HEK293 (cell line): Measurements from ENCODE around the gene LMO7.
A peak's percentile ranks its signal among the peaks of the same experiment; 100 is the strongest.

ENCODE experiments used
- ATF2 ChIP-seq: fragments of 450-650 bp; formaldehyde crosslinking; IDR thresholded peaks from 2 replicates; pipeline ENCODE4 v1.5.1; 2016; ENCODE audit warnings: missing biosample characterization, missing genetic modification characterization, low read depth
- ELK4 ChIP-seq: IDR thresholded peaks from 2 replicates; pipeline ENCODE4 v1.6.1; 2011; ENCODE audit warnings: mild to moderate bottlenecking, low read depth, low read length, borderline replicate concordance
- GFI1B ChIP-seq: fragments of 450-650 bp; formaldehyde crosslinking; IDR thresholded peaks from 2 replicates; pipeline ENCODE4 v1.5.1; 2016; ENCODE audit warnings: missing biosample characterization, missing genetic modification characterization
- GLI4 ChIP-seq: fragments of 450-650 bp; formaldehyde crosslinking; IDR thresholded peaks from 2 replicates; pipeline ENCODE4 v1.5.1; 2016; ENCODE audit warnings: missing biosample characterization, missing genetic modification characterization
- INSM2 ChIP-seq: fragments of 450-650 bp; formaldehyde crosslinking; IDR thresholded peaks from 2 replicates; pipeline ENCODE4 v1.5.1; 2016; ENCODE audit warnings: missing biosample characterization, missing genetic modification characterization
- KLF1 ChIP-seq: fragments of 450-650 bp; formaldehyde crosslinking; IDR thresholded peaks from 2 replicates; pipeline ENCODE4 v1.5.1; 2016; ENCODE audit warnings: missing biosample characterization, missing genetic modification characterization
- OSR2 ChIP-seq: fragments of 450-650 bp; formaldehyde crosslinking; IDR thresholded peaks from 2 replicates; pipeline ENCODE4 v1.5.1; 2016; ENCODE audit warnings: missing biosample characterization, missing genetic modification characterization
- REPIN1 ChIP-seq: fragments of 450-650 bp; formaldehyde crosslinking; IDR thresholded peaks from 2 replicates; pipeline ENCODE4 v1.5.1; 2017; ENCODE audit warnings: missing biosample characterization, missing genetic modification characterization, low read depth
- SP3 ChIP-seq: fragments of 450-650 bp; formaldehyde crosslinking; IDR thresholded peaks from 2 replicates; pipeline ENCODE4 v1.5.1; 2016; ENCODE audit warnings: missing biosample characterization, missing genetic modification characterization
- TCF7L2 ChIP-seq: IDR thresholded peaks from 2 replicates; pipeline ENCODE4 v1.6.1; 2011; ENCODE audit warnings: low read depth, mild to moderate bottlenecking, inconsistent platforms, low read length, moderate library complexity, borderline replicate concordance
- ZBTB1 ChIP-seq: fragments of 450-650 bp; formaldehyde crosslinking; IDR thresholded peaks from 2 replicates; pipeline ENCODE4 v1.5.1; 2016; ENCODE audit warnings: missing biosample characterization, missing genetic modification characterization
- ZBTB21 ChIP-seq: fragments of 450-650 bp; formaldehyde crosslinking; IDR thresholded peaks from 2 replicates; pipeline ENCODE4 v1.5.1; 2017; ENCODE audit warnings: missing biosample characterization, missing genetic modification characterization
- ZBTB6 ChIP-seq: fragments of 450-650 bp; formaldehyde crosslinking; IDR thresholded peaks from 2 replicates; pipeline ENCODE4 v1.5.1; 2017; ENCODE audit warnings: missing biosample characterization, missing genetic modification characterization
- ZBTB7A ChIP-seq: fragments of 450-650 bp; formaldehyde crosslinking; IDR thresholded peaks from 2 replicates; pipeline ENCODE4 v1.5.1; 2016; ENCODE audit warnings: low read depth, missing biosample characterization, missing genetic modification characterization
- ZBTB8A ChIP-seq: fragments of 450-650 bp; formaldehyde crosslinking; IDR thresholded peaks from 2 replicates; pipeline ENCODE4 v1.5.1; 2016; ENCODE audit warnings: missing biosample characterization, missing genetic modification characterization
- ZIC2 ChIP-seq: fragments of 450-650 bp; formaldehyde crosslinking; IDR thresholded peaks from 2 replicates; pipeline ENCODE4 v1.5.1; 2016; ENCODE audit warnings: missing biosample characterization, missing genetic modification characterization
- ZNF121 ChIP-seq: fragments of 450-650 bp; formaldehyde crosslinking; IDR thresholded peaks from 2 replicates; pipeline ENCODE4 v1.5.1; 2016; ENCODE audit warnings: missing biosample characterization, missing genetic modification characterization
- ZNF140 ChIP-seq: fragments of 450-650 bp; formaldehyde crosslinking; IDR thresholded peaks from 2 replicates; pipeline ENCODE4 v1.5.1; 2016; ENCODE audit warnings: missing biosample characterization, missing genetic modification characterization
- ZNF146 ChIP-seq: fragments of 450-650 bp; formaldehyde crosslinking; IDR thresholded peaks from 2 replicates; pipeline ENCODE4 v1.5.1; 2016; ENCODE audit warnings: missing biosample characterization, missing genetic modification characterization
- ZNF155 ChIP-seq: fragments of 450-650 bp; formaldehyde crosslinking; IDR thresholded peaks from 2 replicates; pipeline ENCODE4 v1.5.1; 2016; ENCODE audit warnings: missing biosample characterization, missing genetic modification characterization
- ZNF16 ChIP-seq: fragments of 450-650 bp; formaldehyde crosslinking; IDR thresholded peaks from 2 replicates; pipeline ENCODE4 v1.5.1; 2016; ENCODE audit warnings: low read depth, missing biosample characterization, missing genetic modification characterization
- ZNF202 ChIP-seq: fragments of 450-650 bp; formaldehyde crosslinking; IDR thresholded peaks from 2 replicates; pipeline ENCODE4 v1.5.1; 2016; ENCODE audit warnings: missing biosample characterization, missing genetic modification characterization, borderline replicate concordance
- ZNF211 ChIP-seq: fragments of 450-650 bp; formaldehyde crosslinking; IDR thresholded peaks from 2 replicates; pipeline ENCODE4 v1.5.1; 2016; ENCODE audit warnings: low read depth, missing biosample characterization, missing genetic modification characterization
- ZNF266 ChIP-seq: fragments of 450-650 bp; formaldehyde crosslinking; IDR thresholded peaks from 2 replicates; pipeline ENCODE4 v1.5.1; 2016; ENCODE audit warnings: missing biosample characterization, missing genetic modification characterization, low read depth
- ZNF274 ChIP-seq, 2 experiments: fragments of 200-500 bp in 1 of 2; fragments of 450-650 bp in 1 of 2; sonication (Bioruptor generic) in 1 of 2; formaldehyde crosslinking in 1 of 2; IDR thresholded peaks; 2 replicates each; pipeline versions ENCODE4 v1.5.1 to v1.6.1; 2014 to 2016; ENCODE audit warnings: borderline replicate concordance in 1 of 2, inconsistent platforms in 1 of 2, low read length in 1 of 2, missing biosample characterization in 1 of 2, missing genetic modification characterization in 1 of 2
- ZNF302 ChIP-seq: fragments of 450-650 bp; formaldehyde crosslinking; IDR thresholded peaks from 2 replicates; pipeline ENCODE4 v1.5.1; 2016; ENCODE audit warnings: missing biosample characterization, missing genetic modification characterization, low read depth
- ZNF324 ChIP-seq: fragments of 450-650 bp; formaldehyde crosslinking; IDR thresholded peaks from 2 replicates; pipeline ENCODE4 v1.5.1; 2016; ENCODE audit warnings: missing biosample characterization, missing genetic modification characterization
- ZNF394 ChIP-seq: fragments of 450-650 bp; formaldehyde crosslinking; IDR thresholded peaks from 2 replicates; pipeline ENCODE4 v1.5.1; 2016; ENCODE audit warnings: missing biosample characterization, missing genetic modification characterization, mild to moderate bottlenecking, moderate library complexity, borderline replicate concordance
- ZNF521 ChIP-seq: fragments of 450-650 bp; formaldehyde crosslinking; IDR thresholded peaks from 2 replicates; pipeline ENCODE4 v1.5.1; 2017; ENCODE audit warnings: missing biosample characterization, mild to moderate bottlenecking, missing genetic modification characterization
- ZNF548 ChIP-seq: fragments of 450-650 bp; formaldehyde crosslinking; IDR thresholded peaks from 2 replicates; pipeline ENCODE4 v1.5.1; 2016; ENCODE audit warnings: missing biosample characterization, missing genetic modification characterization
- ZNF555 ChIP-seq: fragments of 450-650 bp; formaldehyde crosslinking; conservative IDR thresholded peaks from 2 replicates; pipeline ENCODE4 v1.5.1; 2017; ENCODE audit warnings: missing biosample characterization, mild to moderate bottlenecking, missing genetic modification characterization, inconsistent platforms
- ZNF596 ChIP-seq: fragments of 450-650 bp; IDR thresholded peaks from 2 replicates; pipeline ENCODE4 v1.5.0; 2018; ENCODE audit warnings: missing biosample characterization, mild to moderate bottlenecking, missing genetic modification characterization, moderate library complexity
- ZNF610 ChIP-seq: fragments of 450-650 bp; formaldehyde crosslinking; IDR thresholded peaks from 2 replicates; pipeline ENCODE4 v1.5.1; 2016; ENCODE audit warnings: missing biosample characterization, missing genetic modification characterization, borderline replicate concordance
- ZNF664 ChIP-seq: fragments of 450-650 bp; formaldehyde crosslinking; IDR thresholded peaks from 2 replicates; pipeline ENCODE4 v1.5.1; 2016; ENCODE audit warnings: missing biosample characterization, missing genetic modification characterization
- ZNF747 ChIP-seq: fragments of 450-650 bp; formaldehyde crosslinking; IDR thresholded peaks from 2 replicates; pipeline ENCODE4 v1.5.1; 2016; ENCODE audit warnings: missing biosample characterization, missing genetic modification characterization
- ZNF777 ChIP-seq: fragments of 450-650 bp; formaldehyde crosslinking; IDR thresholded peaks from 2 replicates; pipeline ENCODE4 v1.5.1; 2017; ENCODE audit warnings: missing biosample characterization, missing genetic modification characterization, borderline replicate concordance
- ZNF792 ChIP-seq: fragments of 450-650 bp; formaldehyde crosslinking; IDR thresholded peaks from 2 replicates; pipeline ENCODE4 v1.5.1; 2016; ENCODE audit warnings: missing biosample characterization, missing genetic modification characterization
- ZSCAN30 ChIP-seq: fragments of 450-650 bp; IDR thresholded peaks from 2 replicates; pipeline ENCODE4 v1.5.1; 2018; ENCODE audit warnings: missing biosample characterization, mild to moderate bottlenecking, missing genetic modification characterization, moderate library complexity

Gene LMO7

GRCh38 chr13:75904012-75904411 is 267.9 kb downstream of the LMO7 start (continued):
- no peak for TF ChIP-seq ZBTB8A (tag by site-specific recombination)
- TF ChIP-seq ZIC2 (tag by site-specific recombination) = peak; percentile 65
- no peak for TF ChIP-seq ZNF548 (tag by site-specific recombination)
- peak; percentile 98 for TF ChIP-seq ZNF596 (tag by site-specific recombination)
- no peak for TF ChIP-seq ZNF274 (IDR thresholded peaks at IDR 0.05; ENCODE audit: low read length)
- TF ChIP-seq ZNF274 (tag by site-specific recombination; IDR thresholded peaks at IDR 0.05; ENCODE audit: borderline replicate concordance) = no peak
- TF ChIP-seq ZNF610 (tag by site-specific recombination) = peak; percentile 76
- TF ChIP-seq ELK4 = peak; percentile 91; the same call in 1 of the 2 replicates
- peak; percentile 69; the same call in 1 of the 2 replicates for TF ChIP-seq GFI1B
- TF ChIP-seq ZNF16 (tag by site-specific recombination) = no peak
- no peak for TF ChIP-seq ZNF266 (tag by site-specific recombination)
- no peak for TF ChIP-seq ZBTB1 (tag by site-specific recombination)
- no peak for TF ChIP-seq ZBTB6 (tag by site-specific recombination)
- peak; percentile 39; the same call in 1 of the 2 replicates for TF ChIP-seq ZNF664 (tag by site-specific recombination)
- no peak for TF ChIP-seq ZNF202 (tag by site-specific recombination)
- TF ChIP-seq ZNF146 (tag by site-specific recombination) = no peak
- TF ChIP-seq ZNF211 (tag by site-specific recombination) = no peak
- no peak for TF ChIP-seq ZNF777 (tag by site-specific recombination)
- no peak for TF ChIP-seq GLI4 (tag by site-specific recombination)
- TF ChIP-seq ZBTB21 (tag by site-specific recombination) = no peak
- no peak; the same call in 1 of the 2 replicates for TF ChIP-seq ZNF140 (tag by site-specific recombination)
- peak; percentile 97 for TF ChIP-seq OSR2
- 0 out of 2 replicates have a peak, but pooled peaks have one; percentile 39 for TF ChIP-seq ZNF324 (tag by site-specific recombination)
- peak; percentile 92 for TF ChIP-seq TCF7L2
- no peak for TF ChIP-seq ZBTB7A (tag by site-specific recombination)
- no peak for TF ChIP-seq ATF2 (tag by site-specific recombination)
- peak; percentile 14; the same call in 1 of the 2 replicates for TF ChIP-seq ZNF121 (tag by site-specific recombination)
- TF ChIP-seq ZNF394 (tag by site-specific recombination) = no peak; the same call in 1 of the 2 replicates
- TF ChIP-seq ZSCAN30 (tag by site-specific recombination) = peak; percentile 89
- no peak for TF ChIP-seq KLF1 (tag by site-specific recombination)
- no peak for TF ChIP-seq REPIN1 (tag by site-specific recombination)
- TF ChIP-seq ZNF521 (tag by site-specific recombination) = no peak
- TF ChIP-seq ZNF555 (tag by site-specific recombination) = no peak
- no peak for TF ChIP-seq ZNF155 (tag by site-specific recombination)
- TF ChIP-seq INSM2 (tag by site-specific recombination) = no peak
- TF ChIP-seq ZNF747 (tag by site-specific recombination) = no peak
- no peak for TF ChIP-seq ZNF302 (tag by site-specific recombination)
- no peak for TF ChIP-seq ZNF792 (tag by site-specific recombination)
- no peak for TF ChIP-seq SP3
